Activated T-cell treated with anti-CD3 and anti-CD28 coated beads, Interleukin-2, amount 50 U/mL, for 4 hours (primary cell): Measurements from ENCODE around the gene GALR3. TPM values are rescaled to one million over a fixed set of nuclear protein-coding genes. Genes with fewer than 3 reads are reported as not detected.
A peak's percentile ranks its signal among the peaks of the same experiment; 100 is the strongest.

Experiments
- ATAC-seq, 2 donors: fragments of 200-7000 bp; cut with Tn5 transposase; one replicate each; pipeline ENCODE4 v1.10.0; 2021
- DNase-seq: peaks from one replicate; pipeline ENCODE4 v3.0.0-alpha.2; 2020
- H3K27me3 Mint-ChIP-seq: one replicate; pipeline ENCODE4 v1.8.0; 2021; ENCODE audit warnings: low read depth, mixed read lengths
- H3K36me3 Mint-ChIP-seq: one replicate; pipeline ENCODE4 v1.8.0; 2022; ENCODE audit warnings: mixed read lengths; ENCODE audit not compliant: insufficient read depth
- H3K4me1 Mint-ChIP-seq: one replicate; pipeline ENCODE4 v1.8.0; 2021; ENCODE audit warnings: low read depth, mixed read lengths
- H3K4me3 Mint-ChIP-seq: one replicate; pipeline ENCODE4 v1.8.0; 2021; ENCODE audit warnings: mild to moderate bottlenecking, moderate library complexity, mixed read lengths
- H3K9me3 Mint-ChIP-seq: one replicate; pipeline ENCODE4 v1.8.0; 2021; ENCODE audit warnings: mixed read lengths
- total RNA-seq, 3 donors: library from RNA; stranded (reverse); gene quantifications; one replicate each; pipeline ENCODE4 v1.2.1, GENCODE V29; 2021

Gene GALR3
- total RNA-seq, 3 donors from 2014 or later: not detected

- peaks cover 28% of the 10 kb centered on the region for H3K27me3 Mint-ChIP-seq
- no peak for DNase-seq
- peaks cover 2% of the 10 kb centered on the region for H3K4me1 Mint-ChIP-seq
- ATAC-seq: peak; percentile 68 to 70
- no peaks in the 10 kb centered on the region for H3K36me3 Mint-ChIP-seq
- H3K4me3 Mint-ChIP-seq: peak overlapping the region; percentile 60
- H3K9me3 Mint-ChIP-seq: no peaks in the 10 kb centered on the region
These were observed 1.8 kb downstream of the GALR3 start for GRCh38 chr22:37824674-37825641.

- DNase-seq (no peak), ATAC-seq (no peak)
- Mint-ChIP-seq H3K4me3 (no peak overlapping the region), H3K4me1 (peaks cover 2% of the 10 kb centered on the region), H3K36me3 (peaks cover 4% of the 10 kb centered on the region), H3K9me3 (no peaks in the 10 kb centered on the region), H3K27me3 (peaks cover 17% of the 10 kb centered on the region)
These were observed 3.9 kb downstream of the GALR3 start for GRCh38 chr22:37827056-37827455.

- H3K36me3 Mint-ChIP-seq: peaks cover 14% of the 10 kb centered on the region
- no peak overlapping the region for H3K4me3 Mint-ChIP-seq
- DNase-seq (no peak), ATAC-seq (no peak)
- no peaks in the 10 kb centered on the region for H3K9me3 Mint-ChIP-seq
- peaks cover 2% of the 10 kb centered on the region for H3K27me3 Mint-ChIP-seq
- H3K4me1 Mint-ChIP-seq: no peaks in the 10 kb centered on the region
These were observed 7.1 kb downstream of the GALR3 start for GRCh38 chr22:37830093-37830842.

GRCh38 chr22:37831472-37831871 lies 8.3 kb downstream of the GALR3 start:
- Mint-ChIP-seq H3K27me3 (no peaks in the 10 kb centered on the region), H3K4me1 (no peaks in the 10 kb centered on the region), H3K4me3 (no peak overlapping the region), H3K9me3 (no peaks in the 10 kb centered on the region), H3K36me3 (peaks cover 14% of the 10 kb centered on the region)
- no peak for DNase-seq
- no peak for ATAC-seq

GRCh38 chr22:37832022-37832857 lies 9.1 kb downstream of the GALR3 start:
- H3K9me3 Mint-ChIP-seq: no peaks in the 10 kb centered on the region
- H3K4me1 Mint-ChIP-seq: no peaks in the 10 kb centered on the region
- DNase-seq (no peak), ATAC-seq (no peak)
- peaks cover 14% of the 10 kb centered on the region for H3K36me3 Mint-ChIP-seq
- no peaks in the 10 kb centered on the region for H3K27me3 Mint-ChIP-seq
- no peak overlapping the region for H3K4me3 Mint-ChIP-seq

GRCh38 chr22:37842015-37842793 lies 19.0 kb downstream of the GALR3 start:
- peaks cover 6% of the 10 kb centered on the region for H3K36me3 Mint-ChIP-seq
- no peaks in the 10 kb centered on the region for H3K9me3 Mint-ChIP-seq
- peak overlapping the region; percentile 68 for H3K4me3 Mint-ChIP-seq
- ATAC-seq (no peak), DNase-seq (no peak)
- H3K27me3 Mint-ChIP-seq: no peaks in the 10 kb centered on the region
- peaks cover 14% of the 10 kb centered on the region for H3K4me1 Mint-ChIP-seq

- peak; percentile 17 for DNase-seq
- no peaks in the 10 kb centered on the region for H3K27me3 Mint-ChIP-seq
- H3K36me3 Mint-ChIP-seq: peaks cover 5% of the 10 kb centered on the region
- H3K4me3 Mint-ChIP-seq: peak overlapping the region; percentile 85
- no peaks in the 10 kb centered on the region for H3K9me3 Mint-ChIP-seq
- peaks cover 23% of the 10 kb centered on the region for H3K4me1 Mint-ChIP-seq
- peak; percentile 59 to 65 for ATAC-seq
These were observed 20.5 kb downstream of the GALR3 start for GRCh38 chr22:37843741-37844089.

- no peaks in the 10 kb centered on the region for H3K9me3 Mint-ChIP-seq
- peaks cover 5% of the 10 kb centered on the region for H3K36me3 Mint-ChIP-seq
- ATAC-seq: no peak
- H3K4me3 Mint-ChIP-seq: peak overlapping the region; percentile 84
- no peaks in the 10 kb centered on the region for H3K27me3 Mint-ChIP-seq
- peaks cover 32% of the 10 kb centered on the region for H3K4me1 Mint-ChIP-seq
- no peak for DNase-seq
These were observed 21.7 kb downstream of the GALR3 start for GRCh38 chr22:37844904-37845329.

- Mint-ChIP-seq H3K4me1 (peaks cover 43% of the 10 kb centered on the region), H3K4me3 (no peak overlapping the region), H3K9me3 (no peaks in the 10 kb centered on the region), H3K36me3 (peaks cover 14% of the 10 kb centered on the region), H3K27me3 (no peaks in the 10 kb centered on the region)
- DNase-seq (no peak), ATAC-seq (no peak)
These were observed 23.3 kb downstream of the GALR3 start for GRCh38 chr22:37846433-37846832.

- Mint-ChIP-seq H3K9me3 (no peaks in the 10 kb centered on the region), H3K4me3 (peak overlapping the region; percentile 94), H3K4me1 (peaks cover 42% of the 10 kb centered on the region), H3K27me3 (no peaks in the 10 kb centered on the region), H3K36me3 (peaks cover 23% of the 10 kb centered on the region)
- no peak for DNase-seq
- ATAC-seq: no peak
These were observed 25.5 kb downstream of the GALR3 start for GRCh38 chr22:37848587-37849088.

GRCh38 chr22:37849089-37849751 lies 26.0 kb downstream of the GALR3 start, which contains the start of gene EIF3L:
Gene EIF3L (plus strand): TSS chr22:37849419. CDS start chr22:37849450, 31 bp downstream.
- H3K36me3 Mint-ChIP-seq: peaks cover 27% of the 10 kb centered on the region
- peak; percentile 81 to 83 for ATAC-seq
- no peaks in the 10 kb centered on the region for H3K9me3 Mint-ChIP-seq
- H3K4me1 Mint-ChIP-seq: peaks cover 46% of the 10 kb centered on the region
- H3K27me3 Mint-ChIP-seq: no peaks in the 10 kb centered on the region
- peak; percentile 80 for DNase-seq
- H3K4me3 Mint-ChIP-seq: peak within 1 kb of the TSS; percentile 94

GRCh38 chr22:37850801-37851200 lies 27.6 kb downstream of the GALR3 start:
- Mint-ChIP-seq H3K36me3 (peaks cover 42% of the 10 kb centered on the region), H3K4me1 (peaks cover 57% of the 10 kb centered on the region), H3K9me3 (no peaks in the 10 kb centered on the region), H3K4me3 (peak overlapping the region; percentile 94), H3K27me3 (no peaks in the 10 kb centered on the region)
- ATAC-seq (no peak), DNase-seq (no peak)

- Mint-ChIP-seq H3K4me1 (peaks cover 55% of the 10 kb centered on the region), H3K36me3 (peaks cover 44% of the 10 kb centered on the region), H3K4me3 (no peak overlapping the region), H3K27me3 (no peaks in the 10 kb centered on the region), H3K9me3 (no peaks in the 10 kb centered on the region)
- DNase-seq (no peak), ATAC-seq (no peak)
These were observed 29.2 kb downstream of the GALR3 start for GRCh38 chr22:37852418-37852817.
